Measurements from ENCODE around the gene SNTG2. TPM values are rescaled to one million over a fixed set of nuclear protein-coding genes. Genes with fewer than 3 reads are reported as not detected.

Gene SNTG2
- total RNA-seq, 1 donor from 2014 or later: 1.9 TPM

- peaks cover 3% of the 10 kb centered on the region for H3K9me3 ChIP-seq (ENCODE audit: insufficient read depth, low read depth, low read length)
- no peak overlapping the region for H3K4me3 Mint-ChIP-seq (ENCODE audit: unreplicated experiment)
- no peak overlapping the region for H2AFZ ChIP-seq (ENCODE audit: low read depth, low read length)
- no peaks in the 10 kb centered on the region for H3K36me3 Mint-ChIP-seq (ENCODE audit: low read depth, unreplicated experiment)
- no peak for DNase-seq (ENCODE audit: low read depth)
- H3K27me3 Mint-ChIP-seq (ENCODE audit: low read depth, unreplicated experiment): no peaks in the 10 kb centered on the region
- H3K4me3 ChIP-seq (ENCODE audit: insufficient read depth, low read depth, low read length): no peak overlapping the region
- H4K20me1 ChIP-seq (ENCODE audit: insufficient read depth, low read length): no peaks in the 10 kb centered on the region
- H3K9ac ChIP-seq (ENCODE audit: low read length): no peak overlapping the region
- no peaks in the 10 kb centered on the region for H3K4me1 ChIP-seq (ENCODE audit: insufficient read depth, low read length)
- H3K27ac ChIP-seq (ENCODE audit: low read depth, low read length): no peak overlapping the region
- H3K36me3 ChIP-seq (ENCODE audit: insufficient read depth, low read length): no peaks in the 10 kb centered on the region
- peaks cover 1% of the 10 kb centered on the region for H3K4me1 Mint-ChIP-seq (ENCODE audit: low read depth, unreplicated experiment)
- H3K9me3 Mint-ChIP-seq (ENCODE audit: unreplicated experiment): no peaks in the 10 kb centered on the region
- no peak for TF ChIP-seq EZH2 (IDR thresholded peaks at IDR 0.05; ENCODE audit: insufficient read depth, low read length)
- no peak for TF ChIP-seq CTCF (IDR thresholded peaks at IDR 0.05; ENCODE audit: insufficient read depth, low read depth, low read length)
- H3K27ac Mint-ChIP-seq (ENCODE audit: unreplicated experiment): no peak overlapping the region
- FAIRE-seq: no peak
- H3K79me2 ChIP-seq (ENCODE audit: insufficient read depth, low read length): no peaks in the 10 kb centered on the region
- H3K27me3 ChIP-seq (ENCODE audit: insufficient read depth, low read length): no peaks in the 10 kb centered on the region
- no peak overlapping the region for H3K4me2 ChIP-seq (ENCODE audit: low read length)
These were observed 206.5 kb downstream of the SNTG2 start for GRCh38 chr2:1157107-1157506.

- DNase-seq (ENCODE audit: low read depth) (no peak), FAIRE-seq (no peak)
- Mint-ChIP-seq H3K36me3 (ENCODE audit: low read depth, unreplicated experiment) (peaks cover 2% of the 10 kb centered on the region), H3K27ac (ENCODE audit: unreplicated experiment) (no peak overlapping the region), H3K27me3 (ENCODE audit: low read depth, unreplicated experiment) (no peaks in the 10 kb centered on the region), H3K9me3 (ENCODE audit: unreplicated experiment) (peaks cover 14% of the 10 kb centered on the region), H3K4me1 (ENCODE audit: low read depth, unreplicated experiment) (peaks cover 7% of the 10 kb centered on the region), H3K4me3 (ENCODE audit: unreplicated experiment) (no peak overlapping the region)
- no peak overlapping the region for H3K4me3 ChIP-seq (ENCODE audit: insufficient read depth, low read depth, low read length)
- H4K20me1 ChIP-seq (ENCODE audit: insufficient read depth, low read length): no peaks in the 10 kb centered on the region
- no peaks in the 10 kb centered on the region for H3K27me3 ChIP-seq (ENCODE audit: insufficient read depth, low read length)
- no peak overlapping the region for H3K27ac ChIP-seq (ENCODE audit: low read depth, low read length)
- H2AFZ ChIP-seq (ENCODE audit: low read depth, low read length): no peak overlapping the region
- H3K4me1 ChIP-seq (ENCODE audit: insufficient read depth, low read length): no peaks in the 10 kb centered on the region
- TF ChIP-seq CTCF (IDR thresholded peaks at IDR 0.05; ENCODE audit: insufficient read depth, low read depth, low read length): no peak
- no peak for TF ChIP-seq EZH2 (IDR thresholded peaks at IDR 0.05; ENCODE audit: insufficient read depth, low read length)
- no peaks in the 10 kb centered on the region for H3K79me2 ChIP-seq (ENCODE audit: insufficient read depth, low read length)
- H3K36me3 ChIP-seq (ENCODE audit: insufficient read depth, low read length): no peaks in the 10 kb centered on the region
- H3K9ac ChIP-seq (ENCODE audit: low read length): no peak overlapping the region
- no peak overlapping the region for H3K4me2 ChIP-seq (ENCODE audit: low read length)
- peaks cover 3% of the 10 kb centered on the region for H3K9me3 ChIP-seq (ENCODE audit: insufficient read depth, low read depth, low read length)
These were observed 208.4 kb downstream of the SNTG2 start for GRCh38 chr2:1159013-1159412.

- DNase-seq (ENCODE audit: low read depth): no peak
- no peaks in the 10 kb centered on the region for H3K79me2 ChIP-seq (ENCODE audit: insufficient read depth, low read length)
- no peaks in the 10 kb centered on the region for H3K36me3 ChIP-seq (ENCODE audit: insufficient read depth, low read length)
- no peaks in the 10 kb centered on the region for H3K27me3 ChIP-seq (ENCODE audit: insufficient read depth, low read length)
- peaks cover 6% of the 10 kb centered on the region for H3K36me3 Mint-ChIP-seq (ENCODE audit: low read depth, unreplicated experiment)
- no peak overlapping the region for H3K9ac ChIP-seq (ENCODE audit: low read length)
- H3K9me3 ChIP-seq (ENCODE audit: insufficient read depth, low read depth, low read length): peaks cover 13% of the 10 kb centered on the region
- H3K4me2 ChIP-seq (ENCODE audit: low read length): no peak overlapping the region
- H3K27ac ChIP-seq (ENCODE audit: low read depth, low read length): no peak overlapping the region
- peaks cover 17% of the 10 kb centered on the region for H3K9me3 Mint-ChIP-seq (ENCODE audit: unreplicated experiment)
- H3K4me3 Mint-ChIP-seq (ENCODE audit: unreplicated experiment): no peak overlapping the region
- no peaks in the 10 kb centered on the region for H3K27me3 Mint-ChIP-seq (ENCODE audit: low read depth, unreplicated experiment)
- no peak for FAIRE-seq
- no peak overlapping the region for H3K27ac Mint-ChIP-seq (ENCODE audit: unreplicated experiment)
- no peaks in the 10 kb centered on the region for H4K20me1 ChIP-seq (ENCODE audit: insufficient read depth, low read length)
- H2AFZ ChIP-seq (ENCODE audit: low read depth, low read length): no peak overlapping the region
- H3K4me1 ChIP-seq (ENCODE audit: insufficient read depth, low read length): no peaks in the 10 kb centered on the region
- H3K4me1 Mint-ChIP-seq (ENCODE audit: low read depth, unreplicated experiment): peaks cover 7% of the 10 kb centered on the region
- H3K4me3 ChIP-seq (ENCODE audit: insufficient read depth, low read depth, low read length): no peak overlapping the region
- TF ChIP-seq EZH2 (IDR thresholded peaks at IDR 0.05; ENCODE audit: insufficient read depth, low read length) (no peak), CTCF (IDR thresholded peaks at IDR 0.05; ENCODE audit: insufficient read depth, low read depth, low read length) (no peak)
These were observed 211.6 kb downstream of the SNTG2 start for GRCh38 chr2:1162246-1162645.
